SU-DHL-6 (cell line): ENCODE data around the gene UPB1.

Experiments used
- H2AFZ ChIP-seq: fragments of 200-600 bp; sonication (generic); 2 replicates; pipeline ENCODE4 v1.6.1; 2014; ENCODE audit warnings: low read depth, mild to moderate bottlenecking, moderate library complexity, mixed read lengths, antibody characterized with exemption, low read length; ENCODE audit not compliant: severe bottlenecking
- H3F3A ChIP-seq: fragments of 200-600 bp; shearing (Covaris generic); 2 replicates; pipeline ENCODE4 v1.6.0; 2016; ENCODE audit warnings: antibody characterized with exemption, mild to moderate bottlenecking; ENCODE audit not compliant: insufficient read depth
- H3K27ac ChIP-seq: fragments of 200-600 bp; sonication (generic); 2 replicates; pipeline ENCODE4 v1.5.1; 2016; ENCODE audit warnings: low read depth, mild to moderate bottlenecking, low read length, moderate library complexity, mixed read lengths
- H3K27me3 ChIP-seq: fragments of 200-600 bp; sonication (generic), shearing (Covaris generic); 2 replicates; pipeline ENCODE4 v1.6.0; 2014; ENCODE audit warnings: mild to moderate bottlenecking, low read length
- H3K36me3 ChIP-seq: fragments of 200-600 bp; sonication (generic); 2 replicates; pipeline ENCODE4 v1.6.1; 2014; ENCODE audit warnings: mild to moderate bottlenecking, low read length, mixed read lengths
- H3K4me2 ChIP-seq: fragments of 300-600, 200-600 bp; shearing (Covaris generic), sonication (generic); 2 replicates; pipeline ENCODE4 v1.6.0; 2014; ENCODE audit warnings: low read length, low read depth, mild to moderate bottlenecking; ENCODE audit not compliant: poor library complexity, severe bottlenecking
- H3K4me3 ChIP-seq: fragments of 200-600 bp; sonication (generic); 2 replicates; pipeline ENCODE4 v1.5.1; 2014; ENCODE audit warnings: antibody characterized with exemption, low read length, mild to moderate bottlenecking, mixed read lengths; ENCODE audit not compliant: insufficient read depth, poor library complexity, severe bottlenecking
- H3K79me2 ChIP-seq: fragments of 200-600 bp; sonication (generic); 2 replicates; pipeline ENCODE4 v1.6.1; 2014; ENCODE audit warnings: mild to moderate bottlenecking, low read length, moderate library complexity; ENCODE audit not compliant: insufficient read depth
- H3K9ac ChIP-seq: fragments of 200-600 bp; sonication (generic); 2 replicates; pipeline ENCODE4 v1.7.0; 2014; ENCODE audit warnings: mild to moderate bottlenecking, low read length
- H3K9me2 ChIP-seq: fragments of 200-600 bp; sonication (generic); replicated peaks from 2 replicates; pipeline ENCODE4 v1.6.1; 2014; ENCODE audit warnings: low read length; ENCODE audit not compliant: insufficient read depth
- H3K9me3 ChIP-seq: fragments of 200-600 bp; sonication (generic); 2 replicates; pipeline ENCODE4 v1.6.1; 2014; ENCODE audit warnings: low read length, mixed read lengths; ENCODE audit not compliant: insufficient read depth
- H4K20me1 ChIP-seq: fragments of 200-600 bp; sonication (generic); 2 replicates; pipeline ENCODE4 v1.6.1; 2014; ENCODE audit warnings: low read depth, mild to moderate bottlenecking, antibody characterized with exemption, low read length, moderate library complexity, mixed read lengths
- CTCF ChIP-seq: fragments of 200-600 bp; sonication (generic); IDR thresholded peaks from one replicate; pipeline ENCODE4 v1.5.1; 2017; ENCODE audit warnings: antibody characterized with exemption, mild to moderate bottlenecking, low read length, moderate library complexity; ENCODE audit not compliant: insufficient read depth, poor library complexity, severe bottlenecking
- EZH2phosphoT487 ChIP-seq: fragments of 200-600 bp; sonication (generic), shearing (Covaris generic); conservative IDR thresholded peaks from 2 replicates; pipeline ENCODE4 v1.6.1; 2018; ENCODE audit warnings: mild to moderate bottlenecking, antibody characterized with exemption, low read length, moderate library complexity, mixed read lengths

Gene UPB1

GRCh38 chr22:24473284-24473683 is 21.8 kb upstream of the UPB1 start:
- Histone ChIP-seq H3K9ac (no peak overlapping the region), H3K4me2 (no peak overlapping the region), H3F3A (no peaks in the 10 kb centered on the region), H3K27me3 (no peaks in the 10 kb centered on the region), H2AFZ (no peak overlapping the region), H3K4me3 (no peak overlapping the region), H3K79me2 (no peaks in the 10 kb centered on the region), H3K9me3 (peaks cover 4% of the 10 kb centered on the region; the same call in 1 of the 2 replicates), H3K27ac (no peak overlapping the region), H3K9me2 (no peaks in the 10 kb centered on the region), H3K36me3 (no peaks in the 10 kb centered on the region), H4K20me1 (no peaks in the 10 kb centered on the region)
- no peak for TF ChIP-seq CTCF
- TF ChIP-seq EZH2phosphoT487: no peak

- Histone ChIP-seq H3K79me2 (no peaks in the 10 kb centered on the region), H4K20me1 (no peaks in the 10 kb centered on the region), H3K27ac (no peak overlapping the region), H3K9me2 (no peaks in the 10 kb centered on the region), H3K4me2 (no peak overlapping the region), H3K36me3 (no peaks in the 10 kb centered on the region), H3F3A (no peaks in the 10 kb centered on the region), H3K9ac (no peak overlapping the region), H3K9me3 (peaks cover 4% of the 10 kb centered on the region; the same call in 1 of the 2 replicates), H3K4me3 (no peak overlapping the region), H3K27me3 (no peaks in the 10 kb centered on the region), H2AFZ (no peak overlapping the region)
- TF ChIP-seq CTCF (no peak), EZH2phosphoT487 (no peak)
Measured at GRCh38 chr22:24474221-24474620, 20.9 kb upstream of the UPB1 start.

- no peaks in the 10 kb centered on the region for H3F3A ChIP-seq
- no peak overlapping the region for H3K9ac ChIP-seq
- no peaks in the 10 kb centered on the region for H3K27me3 ChIP-seq
- H3K9me3 ChIP-seq: peaks cover 4% of the 10 kb centered on the region; the same call in 1 of the 2 replicates
- H2AFZ ChIP-seq: no peak overlapping the region
- H3K9me2 ChIP-seq: no peaks in the 10 kb centered on the region
- H3K36me3 ChIP-seq: no peaks in the 10 kb centered on the region
- H3K79me2 ChIP-seq: no peaks in the 10 kb centered on the region
- no peak overlapping the region for H3K4me2 ChIP-seq
- TF ChIP-seq CTCF: no peak
- TF ChIP-seq EZH2phosphoT487: no peak
- no peak overlapping the region for H3K4me3 ChIP-seq
- H4K20me1 ChIP-seq: no peaks in the 10 kb centered on the region
- no peak overlapping the region for H3K27ac ChIP-seq
Measured at GRCh38 chr22:24474649-24475255, 20.4 kb upstream of the UPB1 start.
